ENCODE results near the gene C1orf105. TPM values are rescaled to one million over a fixed set of nuclear protein-coding genes. Genes with fewer than 3 reads are reported as not detected.

C1orf105 gene
- total RNA-seq, 2 donors from 2014 or later: not detected

DNA sequence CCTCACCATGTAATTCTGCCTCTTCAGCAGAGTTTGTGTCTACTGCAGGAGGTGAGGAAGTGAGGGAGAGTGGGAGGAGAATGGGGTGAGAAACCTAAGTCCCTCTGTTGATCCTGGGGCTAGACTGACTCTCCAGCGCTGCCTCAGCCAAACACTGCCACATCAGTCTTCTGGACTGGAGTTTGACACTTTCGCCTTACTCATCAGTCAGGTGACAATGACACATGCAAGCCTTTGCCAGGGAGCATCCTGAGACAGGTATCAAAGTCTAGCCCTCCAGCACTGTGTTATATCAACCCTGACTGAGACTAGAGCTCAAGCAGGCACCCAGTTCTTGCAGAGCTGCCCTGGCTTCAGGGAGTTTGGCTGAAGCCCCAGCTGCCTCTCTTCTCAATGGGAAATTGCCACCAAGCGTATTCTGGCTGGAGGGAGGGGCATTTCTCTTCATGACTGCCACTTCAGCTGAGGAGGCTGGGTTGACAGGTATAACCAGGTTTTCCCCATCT lies 79.2 kb downstream of the C1orf105 start:
- no peak for DNase-seq (ENCODE audit: low spot score)
- intact Hi-C loops (cut with DNase I): no loop called here

DNA sequence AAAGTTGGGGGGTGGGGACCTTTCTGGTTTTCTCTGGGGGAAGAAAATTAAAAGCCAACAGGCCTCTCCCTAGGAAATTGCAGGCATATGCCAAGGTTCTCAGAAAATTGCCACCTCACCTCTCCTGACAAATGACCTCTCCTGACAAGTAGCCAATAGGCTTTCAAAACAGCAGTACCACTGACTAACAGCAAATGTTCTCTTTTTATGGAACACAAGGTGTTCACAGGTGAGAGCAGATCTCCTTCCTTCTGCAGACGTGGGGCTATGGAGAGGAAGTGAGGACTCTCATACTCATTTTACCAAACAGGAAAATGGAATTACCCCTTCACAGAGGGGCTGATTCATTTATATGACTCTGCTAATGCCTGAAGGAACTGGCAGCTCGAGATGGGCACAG lies 79.7 kb downstream of the C1orf105 start:
- DNase-seq (ENCODE audit: low spot score): no peak
- intact Hi-C loops (cut with DNase I): no loop called here

- intact Hi-C loops (cut with DNase I): no loop called here
- DNase-seq (ENCODE audit: low spot score): no peak
These were observed 87.3 kb downstream of the C1orf105 start for GRCh38 chr1:172507741-172508140.

DNA sequence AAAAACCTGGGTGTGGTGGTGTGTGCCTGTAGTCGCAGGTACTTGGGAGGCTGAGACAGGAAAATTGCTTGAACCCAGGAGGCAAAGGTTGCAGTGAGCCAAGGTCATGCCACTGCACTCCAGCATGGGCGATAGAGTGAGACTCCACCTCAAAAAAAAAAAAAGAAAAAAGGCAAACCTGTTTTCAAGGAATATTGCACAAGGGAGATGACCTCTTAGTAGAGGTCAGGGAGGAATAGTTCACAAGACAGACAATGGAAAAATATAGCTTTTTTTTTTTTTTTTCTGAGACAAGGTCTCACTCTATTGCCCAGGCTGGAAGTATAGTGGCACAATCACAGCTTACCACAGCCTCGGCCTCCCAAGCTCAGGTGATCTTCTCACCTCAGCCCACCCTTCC lies 90.0 kb downstream of the C1orf105 start:
- intact Hi-C loops (cut with DNase I): no loop called here
- DNase-seq (ENCODE audit: low spot score): no peak

- intact Hi-C loops (cut with DNase I): no loop called here
- no peak for DNase-seq (ENCODE audit: low spot score)
These were observed 92.1 kb downstream of the C1orf105 start for GRCh38 chr1:172512591-172512990.

- intact Hi-C loops (cut with DNase I): no loop called here
- DNase-seq (ENCODE audit: low spot score): no peak
These were observed 93.0 kb downstream of the C1orf105 start for GRCh38 chr1:172513479-172513878.

DNA sequence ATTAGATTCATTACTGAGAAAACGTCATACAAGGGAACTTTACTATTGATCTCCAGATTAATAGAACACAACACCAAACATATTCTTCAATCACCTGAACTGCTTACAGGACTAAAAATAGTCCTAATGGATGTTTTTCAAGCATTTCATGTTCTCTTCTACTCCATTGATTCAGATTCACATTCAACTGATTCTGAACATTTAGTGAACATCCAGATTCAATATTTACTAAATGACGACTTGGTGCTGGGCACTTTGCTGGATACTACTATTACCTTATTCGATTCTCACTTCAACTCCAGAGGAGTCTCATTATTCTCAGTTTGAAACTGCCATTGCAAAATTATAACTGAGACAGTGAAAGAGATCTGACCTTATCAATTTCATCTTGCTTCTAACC lies 93.6 kb downstream of the C1orf105 start:
- DNase-seq (ENCODE audit: low spot score): no peak
- intact Hi-C loops (cut with DNase I): no loop called here

DNA sequence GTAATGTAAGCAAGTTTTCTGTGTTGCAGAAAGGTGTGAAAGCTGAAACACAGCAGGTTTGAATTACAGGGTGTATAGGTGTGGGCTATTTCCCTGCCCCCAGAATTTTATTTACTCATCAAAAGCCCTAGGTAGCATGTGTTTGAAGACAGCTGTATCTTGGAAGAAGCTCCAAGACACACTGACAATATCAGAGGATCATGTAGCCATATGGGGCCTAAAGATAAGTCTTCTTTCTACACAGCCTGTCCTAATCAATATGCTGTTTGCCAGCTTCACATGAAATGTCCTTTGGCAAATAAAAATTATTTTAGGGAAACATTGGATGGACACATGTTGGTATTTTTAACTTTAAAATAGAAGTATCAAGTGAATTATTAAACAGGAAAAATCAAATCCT lies 95.0 kb downstream of the C1orf105 start:
- intact Hi-C loops (cut with DNase I): no loop called here
- no peak for DNase-seq (ENCODE audit: low spot score)

- no peak for DNase-seq (ENCODE audit: low spot score)
- intact Hi-C loops (cut with DNase I): no loop called here
These were observed 95.4 kb downstream of the C1orf105 start for GRCh38 chr1:172515927-172516326.

DNA sequence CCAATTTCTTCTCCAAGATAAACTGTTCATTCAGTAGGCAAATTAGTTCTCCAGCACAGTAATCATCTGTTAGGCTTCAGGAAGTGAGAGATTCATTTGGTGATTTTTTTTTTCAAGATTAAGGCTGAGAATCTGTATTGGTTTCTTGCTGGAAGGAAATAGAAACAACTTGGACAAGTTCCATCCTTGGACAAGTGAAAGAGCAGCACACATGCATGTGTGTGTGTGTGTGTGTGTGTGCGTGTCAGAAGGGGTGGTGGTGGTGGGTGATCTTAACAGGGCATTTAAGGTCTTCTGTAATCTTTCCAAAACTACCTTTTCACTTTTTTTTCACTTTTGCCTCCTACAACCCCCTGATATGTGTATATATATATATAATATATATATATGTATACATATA lies 96.6 kb downstream of the C1orf105 start:
- no peak for DNase-seq (ENCODE audit: low spot score)
- intact Hi-C loops (cut with DNase I): no loop called here

DNA sequence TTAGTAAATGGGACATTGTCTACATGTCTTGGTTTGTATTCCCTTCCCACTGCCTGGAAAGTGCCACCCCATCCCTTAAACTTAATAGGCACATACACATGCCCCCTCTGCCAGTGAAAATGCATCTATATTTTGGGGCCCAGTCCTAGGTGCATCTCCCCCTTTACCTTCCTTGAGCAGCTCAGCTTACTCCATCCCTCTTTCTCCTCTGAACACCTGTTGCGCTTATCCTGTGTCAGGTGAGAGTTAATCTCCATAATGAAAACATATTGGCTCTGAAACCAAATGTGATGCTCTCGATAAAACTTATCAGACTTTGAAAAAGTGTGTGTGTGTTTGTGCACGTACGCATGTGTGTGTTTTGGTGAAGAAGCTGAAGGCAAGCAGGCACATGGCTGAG lies 97.1 kb downstream of the C1orf105 start:
- no peak for DNase-seq (ENCODE audit: low spot score)
- intact Hi-C loops (cut with DNase I): no loop called here

Other genes with a start within 250 kb of the C1orf105 start
- 10 to 100 TPM; 18.4 to 22.3 TPM for gene PIGC, start 23.4 kb downstream of the C1orf105 start, total RNA-seq
- 10 to 100 TPM; 26.0 to 30.8 TPM for gene SUCO, start 112.5 kb downstream of the C1orf105 start, total RNA-seq
- gene FASLG, start 238.4 kb downstream of the C1orf105 start, total RNA-seq: under 1 TPM in 1 of 2 donors, not detected in 1; 0.28 TPM